HG03025 (cell line): ENCODE data around the gene LSP1.

Source experiments
- ATAC-seq: cut with Tn5 transposase; IDR thresholded peaks from one replicate; pipeline ENCODE4 v1.9.1; 2021; ENCODE audit warnings: mild to moderate bottlenecking, moderate library complexity; ENCODE audit not compliant: unreplicated experiment, low FRiP score

The LSP1 gene

DNA sequence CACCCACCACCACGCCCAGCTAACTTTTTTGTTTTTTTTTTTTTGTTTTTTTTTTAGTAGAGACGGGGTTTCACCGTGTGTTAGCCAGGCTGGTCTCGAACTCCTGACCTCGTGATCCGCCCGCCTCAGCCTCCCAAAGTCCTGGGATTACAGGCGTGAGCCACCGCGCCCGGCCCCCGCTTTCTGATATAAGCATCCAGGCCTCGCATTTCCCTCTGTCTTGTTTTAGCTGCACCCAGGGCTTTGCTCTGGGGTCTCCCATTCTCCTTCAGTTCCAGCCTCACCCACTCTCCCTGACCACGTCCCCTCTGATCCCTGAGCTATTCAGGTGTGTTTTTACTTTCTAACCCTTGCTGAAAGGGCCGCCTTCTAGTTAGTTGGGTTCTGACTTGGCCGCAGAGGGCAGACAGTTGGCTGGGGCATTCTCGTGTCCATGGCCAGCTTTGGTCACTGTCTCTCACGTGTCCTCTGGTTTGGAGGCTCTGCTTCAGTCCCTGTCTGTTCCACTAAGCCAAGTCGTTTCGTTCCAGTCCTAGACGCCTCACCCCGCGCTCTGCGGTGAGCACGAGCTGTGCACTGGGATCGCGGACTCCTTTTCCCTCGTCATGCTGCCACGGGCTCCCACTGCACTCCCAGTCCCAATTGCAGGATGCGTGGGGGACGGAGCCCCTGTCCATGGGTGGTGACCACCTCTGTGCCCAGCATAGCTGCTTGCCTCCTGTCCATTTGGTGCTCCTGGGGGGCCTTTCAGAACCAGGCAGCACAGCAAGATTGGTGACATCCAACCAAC lies 60.6 kb downstream of the LSP1 start:
- no peak for ATAC-seq

DNA sequence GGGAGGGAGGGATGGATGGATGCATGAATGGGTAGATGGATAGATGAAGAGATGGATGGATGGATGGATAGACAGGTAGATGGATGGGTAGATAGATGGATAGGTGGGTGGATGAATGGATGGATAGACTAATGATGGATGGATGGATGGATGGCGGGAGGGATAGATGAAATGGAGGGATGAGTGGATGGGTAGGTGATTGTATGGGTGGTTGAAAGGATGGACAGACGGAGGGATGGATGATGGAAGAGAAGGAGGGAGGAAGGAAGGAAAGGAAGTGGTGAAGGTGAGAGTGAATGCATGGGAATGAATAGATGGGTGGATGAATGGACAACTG lies 62.9 kb downstream of the LSP1 start:
- ATAC-seq = no peak

DNA sequence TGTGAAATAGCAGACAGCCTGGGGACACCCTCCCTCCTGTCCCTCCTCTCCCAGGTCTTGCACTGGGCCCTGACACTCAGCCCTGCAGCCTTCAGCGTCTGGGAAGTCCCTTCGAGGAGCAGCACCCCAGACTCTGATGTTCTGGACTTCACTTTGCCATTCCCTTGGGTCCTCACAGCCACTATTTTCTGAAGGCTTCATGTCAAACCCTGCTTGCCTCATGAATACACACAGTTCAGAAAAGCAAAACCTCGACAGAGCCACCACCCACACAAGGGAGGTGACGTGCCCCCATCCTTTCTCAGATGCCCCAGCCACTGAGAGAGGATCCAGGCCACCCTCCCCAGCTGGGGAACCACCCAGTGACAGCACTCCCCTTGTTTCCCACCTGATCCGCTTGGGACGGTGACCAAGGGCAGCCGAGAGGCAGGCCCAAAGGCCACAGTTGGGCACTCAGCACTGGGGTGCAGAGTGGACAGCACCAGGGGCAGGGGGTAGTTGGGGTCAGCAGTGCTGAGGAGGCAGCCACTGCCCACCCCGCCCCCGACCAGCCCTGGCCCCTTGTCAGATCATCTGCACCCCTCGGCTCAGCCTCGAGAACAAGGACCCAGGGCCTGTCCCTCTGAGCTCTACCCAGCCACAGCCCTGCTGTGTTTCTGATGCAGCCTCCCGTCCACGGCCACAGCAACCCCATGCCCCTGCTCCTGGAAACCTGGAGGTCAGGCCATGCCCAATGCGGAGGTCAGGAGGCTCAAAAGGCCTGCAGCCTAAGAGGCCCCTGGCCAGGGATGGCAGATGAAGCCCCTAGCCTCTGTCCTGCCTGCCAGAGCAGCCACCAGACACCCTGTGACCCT lies 63.5 kb downstream of the LSP1 start:
- no peak for ATAC-seq

DNA sequence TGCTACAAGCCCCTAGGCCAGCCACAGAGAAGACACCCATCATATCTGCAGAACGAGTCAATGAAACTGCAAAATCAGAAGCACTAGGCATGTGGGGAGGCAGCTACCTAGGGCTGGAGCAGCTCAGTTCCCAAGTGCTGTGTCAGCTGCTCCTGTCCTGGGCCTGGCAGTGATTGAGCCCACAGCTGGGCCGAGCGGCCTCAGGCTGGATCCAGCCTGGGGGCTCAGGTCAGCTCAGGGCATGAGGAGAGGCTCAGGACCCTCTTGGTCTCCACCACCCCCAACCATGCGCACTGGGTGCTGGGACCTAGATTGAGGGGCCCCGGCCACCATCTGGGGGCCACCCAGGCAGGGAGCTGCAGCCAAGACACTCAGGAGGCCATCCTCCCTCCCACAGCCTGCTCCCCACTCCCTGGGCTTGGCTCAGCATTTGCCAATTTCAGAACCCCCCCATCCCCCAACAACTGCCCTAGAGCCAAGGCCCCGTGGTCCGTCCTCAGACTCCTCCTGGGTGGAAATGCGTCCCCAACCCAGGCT lies 64.2 kb downstream of the LSP1 start:
- ATAC-seq = no peak

DNA sequence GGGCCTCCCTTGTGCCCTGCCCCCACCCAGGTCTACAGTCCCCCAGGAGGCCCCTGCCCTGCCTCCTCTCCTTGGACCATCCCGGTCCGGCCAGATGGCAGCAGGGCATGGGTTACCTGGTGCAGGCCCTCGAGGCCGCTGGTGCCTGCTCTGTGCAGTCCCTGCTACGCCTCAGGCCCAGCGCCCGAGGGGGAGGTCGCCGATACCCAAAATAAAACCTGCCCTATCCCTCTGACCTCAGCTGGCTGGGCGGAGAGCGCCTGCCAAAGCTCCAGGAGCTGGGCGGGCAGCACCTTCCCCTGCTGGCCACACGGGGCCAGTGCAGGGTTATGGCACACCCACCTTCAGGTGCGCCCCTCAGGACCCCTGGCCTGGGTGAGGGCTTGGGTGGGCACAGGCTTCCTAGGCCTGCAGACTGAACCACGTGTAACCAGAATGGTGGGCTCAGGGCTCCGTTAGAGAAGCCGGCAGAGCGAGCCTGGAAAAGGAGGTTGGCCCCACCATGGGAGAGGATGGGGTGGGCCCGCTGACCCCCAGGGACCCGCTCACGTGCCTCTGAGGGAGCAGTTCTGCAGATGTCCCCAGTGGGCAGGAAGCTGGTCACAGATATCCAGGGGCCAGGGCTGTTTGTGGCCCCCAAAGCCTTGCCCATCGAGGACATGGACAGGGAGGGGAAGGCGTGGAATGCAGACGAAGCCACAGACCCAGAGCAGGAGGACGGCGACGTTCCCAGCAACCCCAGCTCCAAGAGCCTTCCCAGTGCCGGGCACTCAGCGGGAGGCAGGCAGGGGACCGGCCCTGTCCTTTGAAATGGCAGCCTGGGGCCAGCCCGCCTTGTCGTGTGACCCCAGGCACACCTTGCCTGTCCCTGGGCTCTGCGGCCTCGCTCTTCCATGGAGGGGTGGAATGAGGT lies 64.9 kb downstream of the LSP1 start:
- no peak for ATAC-seq

- ATAC-seq = no peak
Observed at GRCh38 chr11:1918436-1919315, 65.8 kb downstream of the LSP1 start.

- ATAC-seq = no peak
Observed at GRCh38 chr11:1919391-1920127, 66.7 kb downstream of the LSP1 start, which contains the start of gene TNNT3. Gene TNNT3 (plus strand): TSS chr11:1919703. CDS start chr11:1922875, 3,172 bp downstream.

DNA sequence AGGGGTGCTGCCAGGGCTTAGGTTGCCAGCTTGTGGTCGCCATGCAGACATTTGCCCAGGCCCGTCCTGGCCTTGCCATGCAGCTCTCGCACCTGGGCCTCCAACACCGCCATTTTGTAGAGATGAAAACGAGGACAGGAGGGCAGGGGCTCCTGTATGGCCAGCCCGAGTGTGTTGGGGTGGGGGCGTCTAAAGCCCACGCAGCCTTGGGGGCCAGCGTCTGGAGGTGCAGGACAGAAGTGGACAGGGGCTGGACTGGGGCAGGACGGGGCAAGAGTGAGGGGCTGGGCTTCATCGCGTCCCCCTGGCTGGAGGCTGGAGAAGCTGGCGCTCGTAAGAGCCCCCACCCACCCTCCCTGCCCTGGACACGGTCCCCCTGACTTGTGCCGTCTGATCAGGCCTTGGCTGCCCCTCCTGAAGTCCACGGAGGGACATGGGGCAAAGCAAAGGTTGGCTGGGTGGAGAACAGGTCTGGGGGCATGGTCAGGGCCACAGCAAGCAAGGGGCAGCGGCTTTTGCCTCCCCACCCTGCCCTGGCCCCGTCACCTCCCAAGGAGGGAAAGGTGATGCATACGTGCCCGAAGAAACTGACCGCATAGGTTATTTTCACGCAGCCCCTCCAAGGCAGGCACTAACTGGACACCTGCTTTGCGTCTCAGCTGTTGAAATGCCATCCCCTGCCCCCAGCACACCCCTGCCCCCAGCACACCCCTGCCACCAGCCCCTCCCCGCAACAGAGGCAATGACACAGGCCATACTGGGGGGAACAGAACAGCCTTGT lies 67.4 kb downstream of the LSP1 start:
- no peak for ATAC-seq

- ATAC-seq = no peak
Observed at GRCh38 chr11:1920909-1921573, 68.2 kb downstream of the LSP1 start.

DNA sequence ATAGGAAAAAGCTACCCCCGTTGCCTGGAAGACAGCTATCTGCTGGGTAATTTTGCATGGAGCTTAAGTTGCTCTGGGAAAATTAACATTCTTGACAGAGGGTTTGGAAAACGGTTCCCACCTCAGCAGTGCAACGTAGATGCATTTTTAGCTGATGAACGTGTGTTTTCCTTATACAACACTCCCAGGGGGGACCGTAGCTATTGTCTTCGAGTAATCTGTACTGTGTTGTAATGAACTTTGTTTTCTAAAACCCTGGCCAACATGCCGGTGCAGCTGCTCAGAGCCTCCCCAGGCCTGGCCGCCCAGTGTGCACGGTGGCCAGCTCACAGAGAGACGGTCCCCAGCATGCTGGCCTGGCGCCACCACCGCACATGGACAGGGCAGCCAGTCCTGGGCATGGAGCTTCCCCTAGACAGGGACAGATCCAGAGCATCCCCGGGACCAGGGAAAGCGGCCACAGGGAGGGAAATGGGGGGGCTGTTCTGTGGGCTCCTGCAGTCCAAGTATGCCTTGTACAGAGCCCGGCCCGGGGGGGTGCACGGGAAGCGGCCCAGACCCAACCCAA lies 68.8 kb downstream of the LSP1 start:
- ATAC-seq = no peak

DNA sequence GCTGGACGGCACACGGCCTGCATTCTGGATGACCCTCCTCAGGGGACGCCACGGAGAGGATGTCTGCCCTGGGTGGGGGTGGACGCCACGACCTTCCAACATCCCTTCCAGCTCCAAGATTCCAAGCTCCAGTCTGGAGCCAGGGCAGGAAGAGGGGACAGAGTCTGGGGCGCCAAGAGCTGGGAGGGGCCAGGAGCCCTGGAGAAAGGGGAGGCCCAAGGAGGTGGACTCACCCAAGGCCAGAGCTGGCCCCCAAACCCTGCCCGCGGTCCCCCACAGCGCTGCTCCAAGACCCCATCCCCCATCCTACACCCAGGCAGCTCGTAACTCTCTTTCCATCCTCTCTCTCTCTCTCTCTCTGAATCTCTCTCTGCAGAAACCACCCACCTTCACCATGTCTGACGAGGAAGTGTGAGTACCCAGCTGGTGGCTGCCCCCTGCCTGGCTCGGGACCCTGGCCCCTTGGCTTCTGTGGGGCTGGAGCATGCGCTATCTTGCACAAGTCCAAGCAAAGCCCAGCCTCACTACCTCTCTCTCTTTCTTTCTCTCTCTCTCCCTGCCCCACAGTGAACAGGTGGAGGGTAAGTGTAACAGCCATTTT lies 69.7 kb downstream of the LSP1 start:
- no peak for ATAC-seq

- no peak for ATAC-seq
Observed at GRCh38 chr11:1923201-1923956, 70.5 kb downstream of the LSP1 start.

- ATAC-seq = no peak
Observed at GRCh38 chr11:1924181-1924580, 71.3 kb downstream of the LSP1 start.

DNA sequence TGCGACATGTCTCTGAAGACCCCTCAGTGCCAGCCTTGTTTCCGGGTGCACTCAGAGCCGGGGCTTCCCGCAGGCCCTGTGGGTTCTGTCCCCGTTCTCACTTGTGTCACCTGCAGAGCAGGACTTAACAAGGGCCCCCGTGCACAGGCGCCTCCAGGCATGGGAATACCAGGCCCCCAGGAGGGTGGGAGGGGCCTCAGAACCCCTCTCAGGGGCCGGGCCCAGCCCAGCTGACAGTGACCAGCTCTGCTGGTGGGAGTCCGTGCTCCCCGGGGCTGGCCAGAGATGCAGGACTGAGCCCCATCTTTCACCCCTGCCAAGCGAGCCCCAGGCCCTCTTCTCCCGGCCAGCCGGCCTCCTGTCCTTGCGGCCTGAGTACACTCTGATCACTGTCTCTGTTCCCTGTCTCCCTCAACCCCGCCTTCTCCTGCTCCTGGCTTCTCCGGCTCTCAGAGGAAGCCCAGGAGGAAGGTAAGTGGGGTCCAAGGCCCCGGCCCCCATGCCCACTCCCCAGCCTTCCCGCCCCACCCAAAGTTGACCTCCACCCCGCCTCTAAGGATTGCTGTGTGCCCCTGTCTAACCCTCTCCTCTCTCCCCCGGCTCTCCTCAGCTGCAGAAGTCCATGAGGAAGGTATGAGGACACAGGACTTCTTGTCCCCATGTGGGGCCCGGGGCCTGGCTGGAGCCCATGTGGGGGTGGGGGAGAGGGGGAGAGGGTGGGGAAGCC lies 71.9 kb downstream of the LSP1 start:
- no peak for ATAC-seq

DNA sequence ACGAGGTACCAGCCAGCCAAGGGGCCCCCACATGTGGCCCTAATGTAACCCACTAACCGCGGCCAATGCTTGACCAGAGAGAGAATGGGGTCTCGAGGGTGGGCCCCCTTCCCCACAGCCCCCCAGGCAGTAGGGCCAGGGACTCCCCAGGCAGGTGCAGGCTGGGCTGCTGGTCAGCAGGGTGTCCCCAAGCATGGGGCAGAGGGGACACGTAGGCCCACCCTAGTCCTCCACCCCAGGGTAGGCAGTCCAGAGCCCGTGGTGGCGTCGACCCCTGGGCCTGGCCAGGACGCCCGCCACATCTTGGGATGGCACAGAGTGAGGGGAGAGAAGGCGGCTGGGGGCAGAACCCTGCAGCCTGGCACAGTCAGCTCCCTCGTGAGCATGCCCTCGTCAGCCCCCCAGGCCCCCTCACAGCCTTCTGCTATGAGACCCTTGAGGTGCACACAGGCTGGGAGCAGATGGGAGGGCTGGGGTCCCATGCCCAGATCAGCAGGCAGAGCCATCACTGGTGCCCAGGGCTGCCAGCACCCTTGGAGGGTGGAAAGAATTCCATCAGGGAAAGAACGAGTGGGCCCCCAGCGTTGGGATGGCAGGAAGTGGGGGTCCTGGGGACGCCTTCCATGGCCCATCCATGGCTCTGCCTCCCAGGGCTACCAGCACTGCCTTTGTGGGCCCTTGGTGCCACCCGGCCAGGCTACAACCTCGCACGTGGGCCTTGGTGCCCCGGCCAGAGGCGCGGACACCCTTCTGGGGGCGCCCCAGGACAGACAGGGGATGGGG lies 72.7 kb downstream of the LSP1 start:
- no peak for ATAC-seq
